HG02678 (cell line): ENCODE data around the gene NEB.
"Not testable (repeated sequence)": the region's sequence is repeated elsewhere in the genome, so short reads cannot be mapped to it uniquely, and the experiment has no call there.

Experiments
- ATAC-seq: cut with Tn5 transposase; IDR thresholded peaks from one replicate; pipeline ENCODE4 v1.9.1; 2021; ENCODE audit warnings: mild to moderate bottlenecking, moderate library complexity; ENCODE audit not compliant: unreplicated experiment

NEB gene

DNA sequence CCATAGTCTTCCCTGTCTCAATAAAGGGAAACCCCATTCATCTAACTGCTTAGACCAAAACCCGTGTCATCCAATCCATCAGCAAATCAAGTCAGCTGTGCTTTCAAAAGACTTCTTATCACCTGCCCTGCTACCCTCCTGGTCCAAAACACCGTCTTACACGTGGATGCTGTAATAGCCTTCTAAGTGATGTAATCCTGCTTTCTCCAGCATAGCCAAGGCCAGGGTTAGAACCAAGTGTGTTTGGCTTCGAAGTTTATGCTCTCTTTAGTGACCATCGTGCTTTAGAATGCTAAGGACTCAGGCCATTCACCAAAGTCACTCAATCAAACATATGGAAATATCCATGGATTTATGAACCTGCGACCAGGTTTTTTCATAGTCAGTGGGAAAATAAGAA is 25.5 kb downstream of the NEB start:
- no peak for ATAC-seq

DNA sequence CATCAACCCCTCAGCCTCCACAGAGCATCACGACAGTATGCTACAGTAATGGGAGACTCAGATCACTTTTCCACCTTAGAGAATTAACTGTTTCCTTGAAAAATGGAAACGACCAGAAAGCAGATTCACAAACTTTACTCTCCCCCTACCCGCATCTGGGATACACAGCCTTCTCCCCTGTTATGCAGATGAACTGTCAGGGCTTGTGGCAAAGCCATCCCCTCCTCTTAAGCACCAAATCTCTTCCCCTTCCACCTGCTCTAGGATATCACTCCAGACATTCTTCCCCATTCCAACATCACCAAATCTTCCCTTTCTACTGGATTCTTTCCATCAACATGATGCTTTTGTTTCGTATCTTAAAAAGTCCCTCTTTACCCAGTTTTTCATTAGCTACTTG is 26.4 kb downstream of the NEB start:
- no peak for ATAC-seq

DNA sequence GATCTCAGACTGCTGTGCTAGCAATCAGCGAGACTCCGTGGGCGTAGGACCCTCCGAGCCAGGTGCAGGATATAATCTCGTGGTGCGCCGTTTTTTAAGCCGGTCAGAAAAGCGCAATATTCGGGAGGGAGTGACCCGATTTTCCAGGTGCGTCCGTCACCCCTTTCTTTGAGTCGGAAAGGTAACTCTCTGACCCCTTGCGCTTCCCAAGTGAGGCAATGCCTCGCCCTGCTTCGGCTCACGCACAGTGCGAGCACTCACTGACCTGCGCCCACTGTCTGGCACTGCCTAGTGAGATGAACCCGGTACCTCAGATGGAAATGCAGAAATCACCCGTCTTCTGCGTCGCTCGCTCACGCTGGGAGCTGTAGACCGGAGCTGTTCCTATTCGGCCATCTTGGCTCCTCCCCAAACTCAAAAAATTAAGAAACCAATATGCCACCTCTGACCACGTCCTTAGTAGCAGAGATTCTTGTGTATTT is 29.8 kb downstream of the NEB start:
- ATAC-seq = not testable (repeated sequence)

DNA sequence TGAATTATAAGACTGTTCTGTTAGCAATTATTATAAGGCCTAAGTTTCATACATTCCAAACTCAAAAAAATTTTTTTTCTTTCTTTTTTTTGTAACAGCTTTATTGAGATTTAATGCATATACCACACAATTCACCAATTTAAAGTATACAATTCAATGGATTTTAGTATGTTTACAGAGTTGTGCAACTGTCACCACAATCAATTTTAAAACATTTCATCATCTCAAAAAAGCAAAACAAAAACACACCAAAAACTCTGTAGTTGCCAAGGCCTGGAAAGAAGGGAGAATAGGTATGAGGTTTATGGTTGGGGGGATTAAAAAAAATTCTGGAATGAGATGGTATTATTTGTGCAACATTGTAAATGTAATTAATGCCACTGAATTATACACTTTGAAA is 36.1 kb downstream of the NEB start:
- not testable (repeated sequence) for ATAC-seq

DNA sequence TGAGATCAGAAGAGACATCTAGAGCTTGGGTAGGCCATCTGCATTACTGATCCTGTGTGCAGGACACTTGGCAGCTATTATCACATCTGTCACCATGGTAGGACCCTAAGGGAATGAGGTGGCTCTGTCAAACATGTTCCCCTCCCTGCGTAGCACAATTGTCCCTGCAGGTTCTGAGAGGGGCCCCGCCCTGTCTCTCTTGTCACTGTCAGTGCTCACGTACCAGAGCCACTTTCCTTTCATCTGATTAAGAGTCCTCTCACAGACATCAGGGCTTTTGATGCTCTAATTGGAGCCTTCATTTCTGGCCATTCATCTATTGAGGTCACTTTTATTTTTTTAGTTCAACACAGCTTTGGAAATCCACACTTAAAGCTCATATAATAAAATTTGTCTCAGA is 38.5 kb downstream of the NEB start:
- ATAC-seq = no peak

DNA sequence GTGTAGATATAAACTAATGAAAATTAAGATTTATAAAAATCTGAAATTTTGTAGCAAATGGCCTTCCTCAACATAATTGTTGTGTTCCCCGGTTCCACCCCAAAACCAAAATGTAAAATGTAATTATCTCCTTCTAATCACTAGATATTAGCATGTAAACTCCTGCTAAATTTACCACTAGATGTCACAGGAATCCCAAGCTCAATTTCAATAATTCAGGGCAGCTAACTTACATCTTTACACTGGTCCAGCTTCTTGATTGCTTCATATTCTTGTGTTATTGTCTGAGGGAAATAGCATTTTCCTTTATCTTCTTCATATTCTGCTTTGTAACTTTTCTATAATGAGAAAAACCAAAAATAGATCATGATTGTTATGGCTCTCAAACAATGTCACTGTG is 42.6 kb downstream of the NEB start:
- no peak for ATAC-seq

DNA sequence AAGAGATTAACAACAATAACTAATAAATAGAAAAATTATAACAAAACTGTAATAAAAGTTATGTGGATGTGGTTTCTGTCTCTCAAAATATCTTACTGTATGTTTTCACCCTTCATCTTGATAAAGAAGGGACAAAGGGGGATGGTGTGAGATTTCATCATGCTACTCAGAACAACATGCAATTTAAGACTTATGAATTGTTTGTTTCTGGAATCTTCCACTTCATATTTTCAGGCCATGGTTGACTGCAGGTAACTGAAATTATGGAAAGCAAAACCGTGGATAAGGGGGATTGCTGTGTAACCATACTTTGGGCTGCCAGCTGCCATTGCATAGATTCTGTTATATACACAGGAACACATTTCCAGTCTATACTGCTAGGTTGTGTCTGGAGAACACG is 45.6 kb downstream of the NEB start:
- ATAC-seq = no peak

DNA sequence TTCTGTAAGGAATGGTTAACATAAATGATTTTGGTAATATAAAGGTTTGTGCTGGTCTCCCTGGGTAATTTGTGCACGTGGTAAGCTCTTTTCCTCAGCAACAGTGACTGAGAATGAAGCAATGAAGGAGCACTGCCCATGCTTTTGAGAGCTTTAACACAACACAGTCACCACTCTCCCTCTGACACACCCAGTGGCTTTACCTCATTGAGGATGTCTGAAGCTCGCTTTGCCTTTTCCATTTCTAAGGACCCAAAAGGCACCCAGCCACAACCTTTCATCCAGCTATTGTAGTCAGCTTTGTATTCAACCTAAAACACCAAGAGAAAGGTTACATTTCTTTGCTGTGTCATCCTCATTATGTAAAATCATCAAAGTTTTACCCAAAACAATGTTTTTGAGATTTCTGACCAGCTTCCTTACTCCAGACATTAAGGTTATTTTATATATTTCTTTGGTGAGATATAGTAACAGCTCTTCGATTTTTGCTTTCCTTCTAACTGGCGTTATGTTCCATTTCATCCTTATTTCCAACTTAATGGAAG is 51.7 kb downstream of the NEB start:
- ATAC-seq = no peak

DNA sequence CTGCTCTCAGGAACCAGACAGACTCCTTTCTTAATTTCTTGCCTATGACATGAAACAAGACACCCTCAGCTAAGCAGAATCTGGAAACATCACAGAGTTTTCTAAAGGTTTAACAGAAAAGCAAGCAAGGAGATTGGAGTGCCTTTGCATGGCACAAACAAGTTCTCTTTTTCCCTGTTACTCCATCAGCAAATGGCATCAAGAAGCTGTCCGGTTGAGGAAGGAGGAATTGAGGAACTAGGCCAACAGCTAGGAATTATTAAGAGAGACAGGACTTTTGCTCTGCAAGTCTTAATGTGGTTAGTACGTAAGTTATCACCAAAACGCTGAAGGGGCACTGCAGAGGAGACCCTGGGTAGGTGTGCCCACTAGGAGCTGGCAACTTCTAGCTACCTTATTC is 53.2 kb downstream of the NEB start:
- no peak for ATAC-seq

DNA sequence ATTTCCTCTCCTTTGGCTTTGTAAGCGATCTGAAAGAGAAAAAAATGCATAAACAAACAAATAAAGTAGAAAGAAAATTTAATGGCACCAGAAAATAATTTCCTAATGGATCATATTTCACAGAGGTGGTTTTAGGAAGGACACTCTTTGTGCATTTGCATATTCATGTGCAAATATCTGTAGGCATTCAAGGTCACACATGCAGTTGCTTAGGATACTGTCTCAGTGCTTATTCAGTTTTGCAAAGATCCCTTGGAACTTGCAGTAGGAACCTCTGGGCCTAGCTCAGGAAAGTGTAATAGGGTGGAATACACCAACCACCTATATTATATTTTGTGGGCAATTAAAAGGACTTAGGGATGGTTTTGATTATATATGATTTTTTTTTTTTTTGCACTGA is 54.3 kb downstream of the NEB start:
- no peak for ATAC-seq

DNA sequence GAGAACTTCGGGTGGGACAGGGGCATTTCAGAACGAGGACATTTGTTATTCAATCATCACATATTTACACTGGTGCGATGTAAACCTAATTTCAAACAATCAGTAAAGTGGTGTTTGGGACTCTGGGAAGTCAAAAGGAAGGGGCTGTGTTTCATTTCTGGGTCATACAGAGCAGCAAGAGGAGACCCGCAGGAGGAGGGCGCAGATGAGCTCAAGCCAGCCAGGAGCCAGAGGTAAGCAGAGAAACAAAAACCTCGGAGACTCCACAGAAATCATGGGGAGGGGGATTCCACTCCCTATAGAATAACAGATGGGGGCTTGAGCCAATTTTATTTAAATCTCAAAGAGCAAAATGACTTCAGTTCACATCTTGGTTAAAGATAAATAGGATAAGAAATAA is 55.4 kb downstream of the NEB start:
- no peak for ATAC-seq

DNA sequence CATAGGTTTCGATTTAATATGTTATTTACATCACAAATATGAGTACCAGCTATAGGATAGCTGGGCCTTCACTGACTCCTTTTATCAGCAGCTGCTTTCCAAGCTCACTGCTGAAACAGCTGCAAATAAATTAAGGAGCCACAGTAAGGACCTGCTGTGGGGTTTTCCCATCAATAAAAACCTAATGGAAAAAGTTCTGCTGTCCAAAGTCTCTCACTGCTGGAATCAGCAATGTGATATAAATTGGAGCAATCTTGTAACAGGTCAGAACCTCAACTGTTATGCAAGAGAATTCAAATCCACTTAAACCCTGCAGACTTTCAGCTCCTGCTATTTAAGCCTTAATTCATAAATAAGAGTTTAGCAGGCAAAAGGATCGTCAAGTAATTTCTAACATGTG is 61.3 kb downstream of the NEB start:
- no peak for ATAC-seq

DNA sequence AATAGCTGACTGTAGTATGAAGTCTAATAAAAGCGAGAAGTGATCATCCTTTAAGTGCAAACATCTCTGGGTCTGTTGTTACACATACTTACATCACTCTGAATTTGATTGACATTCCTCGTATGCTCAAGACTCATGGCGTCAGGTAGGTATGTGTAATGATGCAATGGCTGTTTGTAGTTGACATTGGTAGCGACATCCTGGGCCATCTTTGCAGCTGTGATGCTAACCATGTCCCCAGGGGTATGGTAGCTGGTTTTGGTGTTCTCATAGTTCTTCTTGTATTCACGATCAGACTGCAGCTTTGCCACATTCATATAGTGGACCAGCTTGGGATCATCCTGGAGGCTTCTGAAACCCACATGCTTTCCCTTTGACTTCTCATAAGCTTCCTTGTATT is 62.0 kb downstream of the NEB start:
- ATAC-seq = no peak

DNA sequence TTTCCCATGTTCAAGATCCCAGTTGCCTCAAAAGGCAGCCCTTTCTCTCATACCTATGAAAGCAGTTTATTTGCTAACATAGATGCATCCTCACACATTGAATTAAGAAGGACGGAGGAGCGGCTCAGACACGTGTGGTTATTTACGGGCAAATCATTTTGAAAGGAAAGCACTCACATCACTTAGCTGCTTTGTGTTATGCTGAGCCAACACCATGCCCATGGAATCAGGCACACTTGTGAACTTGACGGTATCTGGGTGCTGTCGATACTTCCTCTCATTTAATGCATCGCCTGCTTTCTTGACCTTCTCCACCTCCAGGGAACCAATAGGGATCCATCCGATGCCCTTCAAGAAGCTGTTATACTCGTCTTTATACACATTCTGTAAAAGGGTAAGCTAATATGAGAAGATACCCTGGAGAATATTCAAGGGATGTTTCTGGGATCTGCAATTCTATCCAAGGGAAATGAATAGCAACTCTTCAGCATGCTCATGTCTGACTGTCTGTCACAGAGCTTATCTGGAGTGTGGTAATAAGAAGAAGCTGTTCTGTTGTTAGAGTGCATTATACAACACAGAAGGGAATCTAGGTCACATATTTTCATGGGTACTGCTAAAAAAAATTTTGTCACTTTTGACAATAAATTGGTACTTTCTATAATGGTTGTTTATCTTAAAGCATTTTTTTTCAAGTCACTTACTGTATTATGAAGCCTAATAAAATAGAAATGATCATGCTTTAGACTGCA is 63.3 kb downstream of the NEB start:
- no peak for ATAC-seq

DNA sequence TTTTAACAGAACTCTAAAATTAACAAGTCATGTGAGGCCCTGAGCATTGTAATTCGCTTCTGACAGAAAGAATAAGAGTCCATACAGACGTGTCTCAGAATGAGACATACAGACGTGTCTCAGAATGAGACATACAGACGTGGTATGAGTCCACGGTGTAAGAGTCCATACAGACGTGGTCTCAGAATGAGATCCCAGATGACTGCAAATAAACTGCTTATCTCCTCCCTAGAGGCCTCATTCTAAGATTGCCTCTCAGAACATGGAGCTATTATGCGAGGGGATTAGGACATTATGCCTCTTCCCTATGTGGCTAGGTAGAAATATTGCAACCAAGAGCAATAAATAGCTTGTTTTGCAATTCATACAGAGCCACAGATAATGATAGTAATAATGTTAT is 63.9 kb downstream of the NEB start:
- no peak for ATAC-seq

DNA sequence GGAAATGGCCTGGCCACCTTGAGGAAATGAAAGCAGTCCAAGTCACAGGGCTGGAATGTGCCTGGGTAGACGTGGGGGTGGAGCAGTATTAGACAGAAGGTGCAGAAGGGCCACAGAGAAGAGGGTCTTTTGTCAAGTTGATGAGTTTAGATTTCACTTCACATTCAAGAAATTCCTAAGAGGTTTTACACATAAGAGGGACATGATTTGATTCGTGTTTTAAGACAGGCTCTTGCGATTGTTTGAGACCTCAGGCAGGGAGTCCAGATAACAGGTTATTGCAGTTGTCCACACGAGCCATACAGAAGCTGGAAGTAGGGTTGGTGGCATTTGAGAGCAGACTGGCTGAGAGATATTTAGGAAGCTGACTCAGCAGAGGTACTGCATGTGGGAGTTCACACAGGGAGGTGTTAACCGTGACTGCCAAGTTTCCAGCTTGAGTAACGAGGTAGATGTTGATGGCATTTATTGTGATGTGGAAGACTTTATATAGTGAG is 64.6 kb downstream of the NEB start:
- no peak for ATAC-seq

DNA sequence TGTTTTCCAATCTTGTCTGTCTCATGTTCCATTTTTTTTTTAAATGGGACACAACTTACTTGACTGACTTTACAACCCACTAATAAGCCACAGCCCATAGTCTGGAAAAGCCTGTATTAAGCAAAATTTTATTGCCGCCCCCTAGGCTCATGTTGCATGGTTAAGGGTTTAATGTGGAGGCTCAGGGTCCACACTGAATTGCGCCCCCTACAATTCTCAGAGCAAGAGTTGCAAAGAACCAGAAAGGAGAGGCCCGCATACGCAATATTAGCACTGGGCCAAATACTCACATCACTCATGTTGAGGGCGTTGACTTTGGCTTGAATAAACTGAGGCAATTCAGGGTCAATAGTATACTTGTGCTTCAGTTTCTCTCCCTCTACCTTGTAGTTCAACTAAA is 65.5 kb downstream of the NEB start:
- ATAC-seq = no peak

DNA sequence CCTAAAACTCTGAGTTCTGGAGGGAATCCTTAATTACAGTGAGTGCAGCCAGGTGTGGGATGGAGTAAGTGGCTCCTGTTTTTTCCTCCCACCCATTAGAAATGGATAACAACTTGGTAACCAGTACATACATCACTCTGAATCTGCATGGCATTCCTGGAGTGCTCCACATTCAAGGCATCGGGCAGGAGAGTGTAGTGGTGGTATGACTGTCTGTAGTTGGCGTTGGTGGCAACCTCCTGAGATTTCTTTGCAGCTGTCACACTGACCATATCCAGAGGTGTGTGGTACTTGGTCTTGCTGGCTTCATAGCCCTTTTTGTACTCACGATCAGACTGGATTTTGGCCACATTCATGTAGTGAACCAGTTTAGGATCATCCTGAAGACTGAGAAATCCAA is 68.3 kb downstream of the NEB start:
- ATAC-seq = no peak

DNA sequence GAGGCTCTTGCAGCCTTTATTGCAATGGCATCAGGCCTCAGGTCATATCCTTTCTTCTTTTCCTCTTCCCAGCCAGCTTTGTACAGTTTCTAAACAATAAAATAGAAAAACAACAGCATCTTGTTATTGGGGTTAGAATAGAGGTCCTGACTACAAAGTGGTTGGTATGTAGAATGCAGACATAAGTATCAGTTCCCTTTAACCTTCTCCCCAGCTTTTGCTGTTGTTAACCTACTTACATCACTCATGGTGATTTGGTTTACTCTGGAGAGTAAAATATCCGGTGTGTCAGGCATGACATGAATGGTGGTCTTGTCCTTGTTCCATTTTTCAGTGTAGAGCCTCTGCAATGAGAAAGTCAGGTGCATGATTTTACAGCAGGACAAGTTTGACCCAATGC is 69.8 kb downstream of the NEB start:
- ATAC-seq = no peak

DNA sequence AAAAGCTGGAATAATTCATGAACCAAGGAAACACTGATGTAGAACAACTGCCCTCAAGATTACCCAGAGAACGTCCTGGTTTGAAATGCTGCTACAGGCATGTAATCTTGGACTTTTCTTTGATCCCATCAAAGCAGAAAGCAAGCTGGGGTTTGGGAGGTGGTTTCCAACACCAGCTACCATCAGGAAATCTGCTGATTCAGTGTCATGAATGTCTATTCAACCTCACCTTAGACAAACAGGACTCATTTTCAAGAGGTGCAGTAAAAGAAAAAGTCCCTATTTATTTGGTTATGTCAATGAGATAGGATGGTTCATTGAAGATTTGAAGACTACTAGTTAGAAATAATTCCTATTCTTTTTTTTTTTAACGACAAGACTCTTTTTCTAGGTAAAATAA is 72.7 kb downstream of the NEB start:
- ATAC-seq = no peak

DNA sequence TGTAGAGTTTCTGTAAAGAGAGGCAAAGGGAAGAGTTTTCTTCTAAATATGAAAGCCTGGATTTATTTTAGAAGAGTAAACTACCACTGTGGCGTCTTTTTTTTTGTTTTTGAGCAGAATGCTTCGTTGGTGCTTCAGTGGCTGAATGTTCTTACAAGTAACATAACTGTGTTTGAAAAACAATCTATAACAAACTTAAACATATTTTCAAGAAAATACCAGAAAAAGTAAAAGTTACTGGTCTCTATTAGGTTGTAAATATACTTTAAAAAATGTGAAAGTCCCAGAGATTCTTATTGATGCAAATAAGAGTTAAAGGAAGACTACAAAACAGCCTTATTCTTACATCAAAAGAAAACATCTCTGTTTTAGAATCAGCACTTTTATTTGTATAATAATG is 76.2 kb downstream of the NEB start:
- ATAC-seq = no peak

DNA sequence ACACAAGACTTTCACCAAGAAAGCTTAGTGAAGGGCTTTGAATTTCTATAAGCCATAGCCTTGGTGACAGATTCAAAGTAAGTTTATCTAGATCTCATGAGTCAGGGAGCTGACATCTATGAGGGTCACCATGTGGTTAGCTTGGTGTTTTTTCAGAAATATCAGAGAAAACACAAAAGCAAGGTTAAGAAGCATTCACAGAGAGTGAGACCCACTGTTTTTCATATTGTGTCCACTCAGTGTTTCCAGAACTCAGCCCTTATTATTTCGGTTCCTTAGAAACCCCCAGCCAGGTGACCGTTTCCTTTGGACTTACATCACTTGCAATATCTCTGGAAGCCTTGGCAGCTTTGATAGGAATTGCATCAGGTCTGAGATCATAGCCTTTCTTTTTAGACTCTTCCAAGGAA is 76.6 kb downstream of the NEB start:
- ATAC-seq = no peak
